ENCODE results near the gene CD5L. TPM values are rescaled to one million over a fixed set of nuclear protein-coding genes. Genes with fewer than 3 reads are reported as not detected.

The CD5L gene
- polyA plus RNA-seq, 1 donor (not counting 4 experiments of a cell fraction or from before 2014, with no cell fraction given) = not detected

DNA sequence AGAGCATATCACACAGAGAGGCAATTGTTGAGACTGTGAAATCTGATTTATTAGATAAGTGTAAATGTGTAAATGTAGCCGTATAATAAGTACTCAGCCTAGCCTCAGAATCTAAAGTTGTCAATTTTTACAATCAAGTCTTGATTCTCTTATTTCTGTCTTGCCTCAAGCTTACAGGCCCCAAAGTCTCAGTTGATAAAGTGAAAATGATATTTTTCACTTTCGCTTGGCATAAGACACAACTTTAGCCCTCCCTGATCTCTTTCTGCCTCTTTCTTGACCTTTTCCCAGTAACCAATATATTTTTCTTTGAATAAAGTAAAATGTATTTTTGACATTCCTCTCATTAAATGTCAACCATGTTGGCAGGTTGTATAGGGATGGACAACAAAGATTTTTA lies 10.7 kb downstream of the CD5L start:
- Histone ChIP-seq H3K36me3 (ENCODE audit: control insufficient read depth in 2 of 2, extremely low read depth in 1 of 2, insufficient read depth in 2 of 2, low read length in 2 of 2) (no peaks in the 10 kb centered on the region), H3K9me3 (ENCODE audit: control insufficient read depth, low read depth, low read length) (no peaks in the 10 kb centered on the region), H3K9ac (ENCODE audit: control insufficient read depth, extremely low read depth, insufficient read depth, low read length) (no peak overlapping the region), H3K27me3 (ENCODE audit: control insufficient read depth, extremely low read depth, insufficient read depth, low read length) (no peaks in the 10 kb centered on the region), H3K79me2 (ENCODE audit: control insufficient read depth, insufficient read depth, low read length) (no peaks in the 10 kb centered on the region), H3K9me1 (ENCODE audit: control insufficient read depth, extremely low read depth, insufficient read depth, low read length) (no peaks in the 10 kb centered on the region), H3K4me2 (ENCODE audit: control insufficient read depth, extremely low read depth, insufficient read depth, low read depth, low read length) (no peak overlapping the region), H3K27ac (ENCODE audit: control insufficient read depth, insufficient read depth, low read length) (no peak overlapping the region), H2AFZ (ENCODE audit: control insufficient read depth, low read length) (no peak overlapping the region), H4K20me1 (ENCODE audit: control insufficient read depth, extremely low read depth, insufficient read depth, low read length) (no peaks in the 10 kb centered on the region), H3K4me3 (ENCODE audit: control insufficient read depth in 2 of 3, extremely low read depth in 1 of 3, insufficient read depth in 2 of 3, low read depth in 1 of 3, low read length in 3 of 3) (no peak overlapping the region), H3K4me1 (ENCODE audit: control insufficient read depth, extremely low read depth, insufficient read depth, low read length) (no peaks in the 10 kb centered on the region)
- FAIRE-seq = no peak
- DNase-seq (ENCODE audit: low read depth, low spot score) = no peak
- dilution Hi-C loops (cut with MboI; ENCODE audit: extremely low pct_ligation_motif_present, low sequenced_read_pairs) = no loop called here
- TF ChIP-seq, protein P1, sequence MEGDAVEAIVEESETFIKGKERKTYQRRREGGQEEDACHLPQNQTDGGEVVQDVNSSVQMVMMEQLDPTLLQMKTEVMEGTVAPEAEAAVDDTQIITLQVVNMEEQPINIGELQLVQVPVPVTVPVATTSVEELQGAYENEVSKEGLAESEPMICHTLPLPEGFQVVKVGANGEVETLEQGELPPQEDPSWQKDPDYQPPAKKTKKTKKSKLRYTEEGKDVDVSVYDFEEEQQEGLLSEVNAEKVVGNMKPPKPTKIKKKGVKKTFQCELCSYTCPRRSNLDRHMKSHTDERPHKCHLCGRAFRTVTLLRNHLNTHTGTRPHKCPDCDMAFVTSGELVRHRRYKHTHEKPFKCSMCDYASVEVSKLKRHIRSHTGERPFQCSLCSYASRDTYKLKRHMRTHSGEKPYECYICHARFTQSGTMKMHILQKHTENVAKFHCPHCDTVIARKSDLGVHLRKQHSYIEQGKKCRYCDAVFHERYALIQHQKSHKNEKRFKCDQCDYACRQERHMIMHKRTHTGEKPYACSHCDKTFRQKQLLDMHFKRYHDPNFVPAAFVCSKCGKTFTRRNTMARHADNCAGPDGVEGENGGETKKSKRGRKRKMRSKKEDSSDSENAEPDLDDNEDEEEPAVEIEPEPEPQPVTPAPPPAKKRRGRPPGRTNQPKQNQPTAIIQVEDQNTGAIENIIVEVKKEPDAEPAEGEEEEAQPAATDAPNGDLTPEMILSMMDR (optimal IDR thresholded peaks at IDR 0.05 in 1 of 3, IDR thresholded peaks at IDR 0.05 in 1 of 3, conservative IDR thresholded peaks at IDR 0.05 in 1 of 3; ENCODE audit: extremely low read depth in 1 of 3, insufficient read depth in 2 of 3, low read length in 3 of 3) = no peak
- TF ChIP-seq EZH2 (IDR thresholded peaks at IDR 0.05; ENCODE audit: low read length) = no peak

DNA sequence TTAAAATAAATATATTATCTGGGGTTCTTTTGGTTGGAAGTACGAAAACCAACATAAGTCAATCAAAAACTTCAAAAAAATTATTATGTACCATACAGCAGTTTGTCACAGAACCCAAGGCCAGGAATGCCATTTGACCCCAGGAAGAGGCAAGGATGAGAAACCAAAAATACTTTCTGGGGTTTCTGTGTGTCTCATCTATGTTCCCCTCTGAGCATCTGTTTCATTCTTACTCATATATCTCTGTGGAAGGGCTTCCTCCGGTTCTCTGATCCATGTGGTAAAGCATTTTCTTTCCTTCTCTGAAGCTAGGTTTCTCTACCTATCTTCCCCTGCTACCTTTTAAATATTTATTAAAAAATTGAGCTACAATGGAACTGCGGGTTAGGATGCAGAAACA lies 11.9 kb downstream of the CD5L start:
- no peaks in the 10 kb centered on the region for H3K4me1 ChIP-seq (ENCODE audit: control insufficient read depth, extremely low read depth, insufficient read depth, low read length)
- no peak overlapping the region for H3K4me3 ChIP-seq (ENCODE audit: control insufficient read depth in 2 of 3, extremely low read depth in 1 of 3, insufficient read depth in 2 of 3, low read depth in 1 of 3, low read length in 3 of 3)
- H3K27ac ChIP-seq (ENCODE audit: control insufficient read depth, insufficient read depth, low read length) = no peak overlapping the region
- H2AFZ ChIP-seq (ENCODE audit: control insufficient read depth, low read length) = no peak overlapping the region
- H3K9me3 ChIP-seq (ENCODE audit: control insufficient read depth, low read depth, low read length) = no peaks in the 10 kb centered on the region
- no peaks in the 10 kb centered on the region for H4K20me1 ChIP-seq (ENCODE audit: control insufficient read depth, extremely low read depth, insufficient read depth, low read length)
- no peaks in the 10 kb centered on the region for H3K36me3 ChIP-seq (ENCODE audit: control insufficient read depth in 2 of 2, extremely low read depth in 1 of 2, insufficient read depth in 2 of 2, low read length in 2 of 2)
- H3K27me3 ChIP-seq (ENCODE audit: control insufficient read depth, extremely low read depth, insufficient read depth, low read length) = no peaks in the 10 kb centered on the region
- FAIRE-seq (no peak), DNase-seq (ENCODE audit: low read depth, low spot score) (no peak)
- no peak overlapping the region for H3K4me2 ChIP-seq (ENCODE audit: control insufficient read depth, extremely low read depth, insufficient read depth, low read depth, low read length)
- H3K9ac ChIP-seq (ENCODE audit: control insufficient read depth, extremely low read depth, insufficient read depth, low read length) = no peak overlapping the region
- no peaks in the 10 kb centered on the region for H3K9me1 ChIP-seq (ENCODE audit: control insufficient read depth, extremely low read depth, insufficient read depth, low read length)
- TF ChIP-seq, protein P1 (optimal IDR thresholded peaks at IDR 0.05 in 1 of 3, IDR thresholded peaks at IDR 0.05 in 1 of 3, conservative IDR thresholded peaks at IDR 0.05 in 1 of 3; ENCODE audit: extremely low read depth in 1 of 3, insufficient read depth in 2 of 3, low read length in 3 of 3) = no peak
- no peaks in the 10 kb centered on the region for H3K79me2 ChIP-seq (ENCODE audit: control insufficient read depth, insufficient read depth, low read length)
- dilution Hi-C loops (cut with MboI; ENCODE audit: extremely low pct_ligation_motif_present, low sequenced_read_pairs) = no loop called here

Measured in keratinocyte (primary cell).